ENCODE measurements around the gene PLK5.

DNA sequence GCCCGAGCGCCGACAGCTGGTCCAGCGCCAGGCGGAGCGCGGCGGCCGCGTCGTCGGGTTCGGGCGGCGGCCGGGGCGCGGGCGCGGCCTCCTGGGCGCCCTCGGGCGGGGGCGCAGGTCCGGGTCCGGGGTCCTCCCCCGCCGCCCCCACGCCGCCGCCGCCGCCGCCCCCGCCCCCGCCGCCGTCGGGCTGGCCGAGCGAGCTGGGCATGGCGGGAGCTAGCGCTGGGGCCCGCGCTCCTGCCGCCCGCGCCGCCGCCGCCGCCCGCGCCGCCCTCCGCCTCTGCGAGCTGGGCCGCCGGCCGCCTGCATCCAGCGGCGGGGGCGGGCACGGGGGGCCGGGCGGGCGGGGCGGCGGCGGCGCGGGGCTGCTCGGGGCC, 44.0 kb downstream of the PLK5 start:
- TF ChIP-seq CTCF (conservative IDR thresholded peaks at IDR 0.05; ENCODE audit: low read depth in 2 of 2) (no peak), EZH2phosphoT487 (IDR thresholded peaks at IDR 0.05; ENCODE audit: unreplicated experiment) (no peak), POLR2AphosphoS5 (IDR thresholded peaks at IDR 0.05; ENCODE audit: low read depth) (no peak), CREB1 (CRISPR knock-in tag; IDR thresholded peaks at IDR 0.05; ENCODE audit: low read depth) (no peak), EZH2 (IDR thresholded peaks at IDR 0.05; ENCODE audit: low read depth, unreplicated experiment) (no peak), REST (IDR thresholded peaks at IDR 0.05; ENCODE audit: unreplicated experiment) (no peak), JUNB (IDR thresholded peaks at IDR 0.05; ENCODE audit: unreplicated experiment) (no peak)
- TF ChIP-seq, protein P1, sequence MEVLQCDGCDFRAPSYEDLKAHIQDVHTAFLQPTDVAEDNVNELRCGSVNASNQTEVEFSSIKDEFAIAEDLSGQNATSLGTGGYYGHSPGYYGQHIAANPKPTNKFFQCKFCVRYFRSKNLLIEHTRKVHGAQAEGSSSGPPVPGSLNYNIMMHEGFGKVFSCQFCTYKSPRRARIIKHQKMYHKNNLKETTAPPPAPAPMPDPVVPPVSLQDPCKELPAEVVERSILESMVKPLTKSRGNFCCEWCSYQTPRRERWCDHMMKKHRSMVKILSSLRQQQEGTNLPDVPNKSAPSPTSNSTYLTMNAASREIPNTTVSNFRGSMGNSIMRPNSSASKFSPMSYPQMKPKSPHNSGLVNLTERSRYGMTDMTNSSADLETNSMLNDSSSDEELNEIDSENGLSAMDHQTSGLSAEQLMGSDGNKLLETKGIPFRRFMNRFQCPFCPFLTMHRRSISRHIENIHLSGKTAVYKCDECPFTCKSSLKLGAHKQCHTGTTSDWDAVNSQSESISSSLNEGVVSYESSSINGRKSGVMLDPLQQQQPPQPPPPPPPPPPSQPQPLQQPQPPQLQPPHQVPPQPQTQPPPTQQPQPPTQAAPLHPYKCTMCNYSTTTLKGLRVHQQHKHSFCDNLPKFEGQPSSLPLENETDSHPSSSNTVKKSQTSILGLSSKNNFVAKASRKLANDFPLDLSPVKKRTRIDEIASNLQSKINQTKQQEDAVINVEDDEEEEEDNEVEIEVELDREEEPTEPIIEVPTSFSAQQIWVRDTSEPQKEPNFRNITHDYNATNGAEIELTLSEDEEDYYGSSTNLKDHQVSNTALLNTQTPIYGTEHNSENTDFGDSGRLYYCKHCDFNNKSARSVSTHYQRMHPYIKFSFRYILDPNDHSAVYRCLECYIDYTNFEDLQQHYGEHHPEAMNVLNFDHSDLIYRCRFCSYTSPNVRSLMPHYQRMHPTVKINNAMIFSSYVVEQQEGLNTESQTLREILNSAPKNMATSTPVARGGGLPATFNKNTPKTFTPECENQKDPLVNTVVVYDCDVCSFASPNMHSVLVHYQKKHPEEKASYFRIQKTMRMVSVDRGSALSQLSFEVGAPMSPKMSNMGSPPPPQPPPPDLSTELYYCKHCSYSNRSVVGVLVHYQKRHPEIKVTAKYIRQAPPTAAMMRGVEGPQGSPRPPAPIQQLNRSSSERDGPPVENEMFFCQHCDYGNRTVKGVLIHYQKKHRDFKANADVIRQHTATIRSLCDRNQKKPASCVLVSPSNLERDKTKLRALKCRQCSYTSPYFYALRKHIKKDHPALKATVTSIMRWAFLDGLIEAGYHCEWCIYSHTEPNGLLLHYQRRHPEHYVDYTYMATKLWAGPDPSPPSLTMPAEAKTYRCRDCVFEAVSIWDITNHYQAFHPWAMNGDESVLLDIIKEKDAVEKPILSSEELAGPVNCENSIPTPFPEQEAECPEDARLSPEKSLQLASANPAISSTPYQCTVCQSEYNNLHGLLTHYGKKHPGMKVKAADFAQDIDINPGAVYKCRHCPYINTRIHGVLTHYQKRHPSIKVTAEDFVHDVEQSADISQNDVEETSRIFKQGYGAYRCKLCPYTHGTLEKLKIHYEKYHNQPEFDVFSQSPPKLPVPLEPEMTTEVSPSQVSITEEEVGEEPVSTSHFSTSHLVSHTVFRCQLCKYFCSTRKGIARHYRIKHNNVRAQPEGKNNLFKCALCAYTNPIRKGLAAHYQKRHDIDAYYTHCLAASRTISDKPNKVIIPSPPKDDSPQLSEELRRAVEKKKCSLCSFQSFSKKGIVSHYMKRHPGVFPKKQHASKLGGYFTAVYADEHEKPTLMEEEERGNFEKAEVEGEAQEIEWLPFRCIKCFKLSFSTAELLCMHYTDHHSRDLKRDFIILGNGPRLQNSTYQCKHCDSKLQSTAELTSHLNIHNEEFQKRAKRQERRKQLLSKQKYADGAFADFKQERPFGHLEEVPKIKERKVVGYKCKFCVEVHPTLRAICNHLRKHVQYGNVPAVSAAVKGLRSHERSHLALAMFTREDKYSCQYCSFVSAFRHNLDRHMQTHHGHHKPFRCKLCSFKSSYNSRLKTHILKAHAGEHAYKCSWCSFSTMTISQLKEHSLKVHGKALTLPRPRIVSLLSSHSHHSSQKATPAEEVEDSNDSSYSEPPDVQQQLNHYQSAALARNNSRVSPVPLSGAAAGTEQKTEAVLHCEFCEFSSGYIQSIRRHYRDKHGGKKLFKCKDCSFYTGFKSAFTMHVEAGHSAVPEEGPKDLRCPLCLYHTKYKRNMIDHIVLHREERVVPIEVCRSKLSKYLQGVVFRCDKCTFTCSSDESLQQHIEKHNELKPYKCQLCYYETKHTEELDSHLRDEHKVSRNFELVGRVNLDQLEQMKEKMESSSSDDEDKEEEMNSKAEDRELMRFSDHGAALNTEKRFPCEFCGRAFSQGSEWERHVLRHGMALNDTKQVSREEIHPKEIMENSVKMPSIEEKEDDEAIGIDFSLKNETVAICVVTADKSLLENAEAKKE (CRISPR knock-in tag; IDR thresholded peaks at IDR 0.05): no peak
- TF ChIP-seq, protein P2, sequence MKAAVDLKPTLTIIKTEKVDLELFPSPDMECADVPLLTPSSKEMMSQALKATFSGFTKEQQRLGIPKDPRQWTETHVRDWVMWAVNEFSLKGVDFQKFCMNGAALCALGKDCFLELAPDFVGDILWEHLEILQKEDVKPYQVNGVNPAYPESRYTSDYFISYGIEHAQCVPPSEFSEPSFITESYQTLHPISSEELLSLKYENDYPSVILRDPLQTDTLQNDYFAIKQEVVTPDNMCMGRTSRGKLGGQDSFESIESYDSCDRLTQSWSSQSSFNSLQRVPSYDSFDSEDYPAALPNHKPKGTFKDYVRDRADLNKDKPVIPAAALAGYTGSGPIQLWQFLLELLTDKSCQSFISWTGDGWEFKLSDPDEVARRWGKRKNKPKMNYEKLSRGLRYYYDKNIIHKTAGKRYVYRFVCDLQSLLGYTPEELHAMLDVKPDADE (IDR thresholded peaks at IDR 0.05): no peak

Data from GM23338 (cell line).